Measurements from ENCODE around the gene SCD5. TPM values are rescaled to one million over a fixed set of nuclear protein-coding genes. Genes with fewer than 3 reads are reported as not detected.

Gene SCD5
- total RNA-seq, 6 experiments from 2014 or later: 0.62 to 1.4 (median 0.96) TPM

DNA sequence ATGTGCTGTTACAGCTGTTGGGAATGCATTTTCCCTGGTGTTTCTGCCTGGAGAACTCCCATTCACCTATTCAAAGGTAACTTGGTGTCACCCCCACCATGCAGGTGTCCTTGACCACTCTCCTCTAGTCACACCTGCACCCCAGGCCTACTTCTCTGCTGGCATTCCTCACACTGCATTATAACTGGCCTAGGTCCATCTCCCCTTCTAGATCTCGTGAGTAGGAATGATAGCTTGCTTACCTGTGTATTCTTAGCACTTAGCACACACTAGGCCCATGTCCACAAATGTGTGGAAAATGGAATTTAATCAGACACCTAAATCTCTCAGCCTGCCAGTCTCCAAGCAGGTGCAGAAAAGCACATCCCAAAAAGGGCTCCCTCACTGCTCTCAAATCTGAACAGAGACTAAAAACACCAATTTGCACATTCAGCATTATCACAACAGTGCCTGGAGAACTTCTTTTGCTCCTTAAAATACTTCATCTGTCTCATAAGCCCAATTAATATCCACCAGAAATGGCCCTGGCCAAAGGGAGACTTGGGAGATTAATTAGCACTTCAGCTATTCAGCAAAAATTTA lies 18.3 kb downstream of the SCD5 start:
- Histone ChIP-seq H3K4me3 (no peak overlapping the region), H3K36me3 (no peaks in the 10 kb centered on the region), H3K27ac (no peak overlapping the region), H3K27me3 (no peaks in the 10 kb centered on the region), H3K4me1 (no peaks in the 10 kb centered on the region), H3K9me3 (no peaks in the 10 kb centered on the region)
- intact Hi-C loops (cut with DNase I): no loop called here
- ATAC-seq: no peak
- TF ChIP-seq POLR2A (IDR thresholded peaks at IDR 0.05): no peak
- TF ChIP-seq CTCF (IDR thresholded peaks at IDR 0.05): no peak
- no CpG with 5 or more reads among the region's 1 CpG for WGBS (ENCODE audit: insufficient coverage, low coverage, low lambda C conversion rate, missing lambda C conversion rate)
- no peak for DNase-seq

GRCh38 chr4:82779032-82779431 lies 19.6 kb downstream of the SCD5 start:
- no peaks in the 10 kb centered on the region for H3K27me3 ChIP-seq
- DNase-seq (no peak), ATAC-seq (no peak)
- no peak for TF ChIP-seq CTCF (IDR thresholded peaks at IDR 0.05)
- TF ChIP-seq POLR2A (IDR thresholded peaks at IDR 0.05): no peak
- no peaks in the 10 kb centered on the region for H3K9me3 ChIP-seq
- H3K27ac ChIP-seq: no peak overlapping the region
- no peaks in the 10 kb centered on the region for H3K4me1 ChIP-seq
- H3K4me3 ChIP-seq: no peak overlapping the region
- 92% methylated on average over 4 of the region's 11 CpGs for WGBS (ENCODE audit: insufficient coverage, low coverage, low lambda C conversion rate, missing lambda C conversion rate)
- H3K36me3 ChIP-seq: no peaks in the 10 kb centered on the region
- intact Hi-C loops (cut with DNase I): no loop called here

GRCh38 chr4:82777857-82778525 lies 20.6 kb downstream of the SCD5 start:
- no peak for ATAC-seq
- intact Hi-C loops (cut with DNase I): no loop called here
- WGBS (ENCODE audit: insufficient coverage, low coverage, low lambda C conversion rate, missing lambda C conversion rate): 76% methylated on average over 3 of the region's 5 CpGs
- no peaks in the 10 kb centered on the region for H3K27me3 ChIP-seq
- no peaks in the 10 kb centered on the region for H3K4me1 ChIP-seq
- no peaks in the 10 kb centered on the region for H3K36me3 ChIP-seq
- H3K27ac ChIP-seq: no peak overlapping the region
- TF ChIP-seq POLR2A (IDR thresholded peaks at IDR 0.05) (no peak), CTCF (IDR thresholded peaks at IDR 0.05) (no peak)
- DNase-seq: no peak
- no peaks in the 10 kb centered on the region for H3K9me3 ChIP-seq
- H3K4me3 ChIP-seq: no peak overlapping the region

- intact Hi-C loops (cut with DNase I): no loop called here
- Histone ChIP-seq H3K27me3 (no peaks in the 10 kb centered on the region), H3K4me3 (no peak overlapping the region), H3K27ac (no peak overlapping the region), H3K4me1 (no peaks in the 10 kb centered on the region), H3K36me3 (no peaks in the 10 kb centered on the region), H3K9me3 (no peaks in the 10 kb centered on the region)
- DNase-seq (no peak), ATAC-seq (no peak)
- TF ChIP-seq CTCF (IDR thresholded peaks at IDR 0.05) (no peak), POLR2A (IDR thresholded peaks at IDR 0.05) (no peak)
- WGBS (ENCODE audit: insufficient coverage, low coverage, low lambda C conversion rate, missing lambda C conversion rate): 72% methylated on average over 4 of the region's 5 CpGs
These were observed 21.6 kb downstream of the SCD5 start for GRCh38 chr4:82776925-82777542.

All from right lobe of liver (tissue), 6 donors.